Measurements from ENCODE around the gene NUCB2.

DNA sequence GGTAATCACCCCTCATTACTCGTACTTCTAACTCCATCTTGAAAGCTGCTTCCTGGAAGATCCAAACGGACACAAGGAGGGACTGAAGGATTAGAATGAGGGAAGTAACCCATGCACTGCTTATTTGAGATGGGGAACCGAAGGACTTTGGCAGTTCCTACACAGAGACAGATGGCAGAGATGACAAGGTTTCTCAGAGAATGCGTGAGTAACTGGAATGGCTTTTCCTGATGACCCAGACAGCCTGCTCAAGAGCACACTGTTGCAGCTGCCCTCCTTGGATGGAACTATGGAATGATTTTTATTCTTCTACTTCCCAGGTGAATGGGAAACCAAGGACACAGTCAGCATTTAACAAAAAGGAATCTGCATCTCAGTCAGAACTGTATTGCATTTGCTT lies 104.6 kb downstream of the NUCB2 start:
- TF ChIP-seq, protein P1, sequence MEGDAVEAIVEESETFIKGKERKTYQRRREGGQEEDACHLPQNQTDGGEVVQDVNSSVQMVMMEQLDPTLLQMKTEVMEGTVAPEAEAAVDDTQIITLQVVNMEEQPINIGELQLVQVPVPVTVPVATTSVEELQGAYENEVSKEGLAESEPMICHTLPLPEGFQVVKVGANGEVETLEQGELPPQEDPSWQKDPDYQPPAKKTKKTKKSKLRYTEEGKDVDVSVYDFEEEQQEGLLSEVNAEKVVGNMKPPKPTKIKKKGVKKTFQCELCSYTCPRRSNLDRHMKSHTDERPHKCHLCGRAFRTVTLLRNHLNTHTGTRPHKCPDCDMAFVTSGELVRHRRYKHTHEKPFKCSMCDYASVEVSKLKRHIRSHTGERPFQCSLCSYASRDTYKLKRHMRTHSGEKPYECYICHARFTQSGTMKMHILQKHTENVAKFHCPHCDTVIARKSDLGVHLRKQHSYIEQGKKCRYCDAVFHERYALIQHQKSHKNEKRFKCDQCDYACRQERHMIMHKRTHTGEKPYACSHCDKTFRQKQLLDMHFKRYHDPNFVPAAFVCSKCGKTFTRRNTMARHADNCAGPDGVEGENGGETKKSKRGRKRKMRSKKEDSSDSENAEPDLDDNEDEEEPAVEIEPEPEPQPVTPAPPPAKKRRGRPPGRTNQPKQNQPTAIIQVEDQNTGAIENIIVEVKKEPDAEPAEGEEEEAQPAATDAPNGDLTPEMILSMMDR (conservative IDR thresholded peaks at IDR 0.05; ENCODE audit: low read length): no peak
- TF ChIP-seq EZH2phosphoT487 (IDR thresholded peaks at IDR 0.05; ENCODE audit: borderline replicate concordance, low read depth, low read length): no peak

All from OCI-LY7 (cell line).